ENCODE measurements around the gene SHMT2. TPM values are rescaled to one million over a fixed set of nuclear protein-coding genes. Genes with fewer than 3 reads are reported as not detected.
A peak's percentile ranks its signal among the peaks of the same experiment; 100 is the strongest.

The SHMT2 gene
- total and polyA plus RNA-seq, 2 experiments from 2014 or later: 125 to 387 TPM

- H2AFZ ChIP-seq: peak overlapping the region; percentile 96
- H3K27ac Mint-ChIP-seq: no peak overlapping the region; the same call in 1 of the 2 replicates
- H3K36me3 ChIP-seq (ENCODE audit: insufficient read depth): no peaks in the 10 kb centered on the region
- peaks cover 7% of the 10 kb centered on the region for H3K36me3 Mint-ChIP-seq (ENCODE audit: low read depth)
- TF ChIP-seq POLR2AphosphoS5 (IDR thresholded peaks at IDR 0.05; ENCODE audit: low read depth) (no peak), EZH2 (IDR thresholded peaks at IDR 0.05; ENCODE audit: low read depth, unreplicated experiment) (peak; percentile 55), CREB1 (CRISPR knock-in tag; IDR thresholded peaks at IDR 0.05; ENCODE audit: low read depth) (no peak), ZNF462 (CRISPR knock-in tag; IDR thresholded peaks at IDR 0.05) (no peak), EZH2phosphoT487 (IDR thresholded peaks at IDR 0.05; ENCODE audit: unreplicated experiment) (no peak), ZNF331 (CRISPR knock-in tag; IDR thresholded peaks at IDR 0.05; ENCODE audit: low read depth) (no peak), ZNF114 (CRISPR knock-in tag; IDR thresholded peaks at IDR 0.05) (no peak), NANOG (IDR thresholded peaks at IDR 0.05; ENCODE audit: borderline replicate concordance) (no peak)
- H4K20me1 ChIP-seq (replicated peaks; ENCODE audit: insufficient read depth): peaks cover 2% of the 10 kb centered on the region; the same call in 1 of the 2 replicates
- H3K27me3 Mint-ChIP-seq (ENCODE audit: insufficient read depth, low read depth, poor library complexity): peaks cover 94% of the 10 kb centered on the region
- no peaks in the 10 kb centered on the region for H3K9me2 ChIP-seq (ENCODE audit: insufficient read depth)
- ATAC-seq (no peak), DNase-seq (ENCODE audit: low spot score) (peak; percentile 44)
- H3K79me2 ChIP-seq (replicated peaks; ENCODE audit: insufficient read depth): no peaks in the 10 kb centered on the region
- H3K27me3 ChIP-seq (ENCODE audit: insufficient read depth): peaks cover 90% of the 10 kb centered on the region
- H3K4me1 Mint-ChIP-seq: peaks cover 66% of the 10 kb centered on the region
- H3F3A ChIP-seq (replicated peaks; ENCODE audit: low read depth): peaks cover 20% of the 10 kb centered on the region
- peak overlapping the region; percentile 85 for H3K4me3 ChIP-seq
- peak overlapping the region; percentile 99 for H3K4me2 ChIP-seq
- H3K4me3 Mint-ChIP-seq: peak overlapping the region; percentile 79
- peaks cover 53% of the 10 kb centered on the region for H3K4me1 ChIP-seq (ENCODE audit: insufficient read depth)
- H3K27ac ChIP-seq (ENCODE audit: low read depth): no peak overlapping the region
- H3K9me3 Mint-ChIP-seq: no peaks in the 10 kb centered on the region; the same call in 2 of the 3 replicates
Observed at GRCh38 chr12:57239587-57240065, 10.1 kb downstream of the SHMT2 start.
